C4-2B (cell line): ENCODE measurements around the gene CHN2.

Experiments
- H3K27ac ChIP-seq: fragments of 450-650 bp; 2 replicates; pipeline ENCODE4 v1.5.1; 2017
- CTCF ChIP-seq: fragments of 450-650 bp; conservative IDR thresholded peaks from 2 replicates; pipeline ENCODE4 v1.5.1; 2017; ENCODE audit warnings: mild to moderate bottlenecking
- ZFX ChIP-seq: fragments of 450-650 bp; IDR thresholded peaks from 2 replicates; pipeline ENCODE4 v1.6.1; 2017

Gene CHN2

DNA sequence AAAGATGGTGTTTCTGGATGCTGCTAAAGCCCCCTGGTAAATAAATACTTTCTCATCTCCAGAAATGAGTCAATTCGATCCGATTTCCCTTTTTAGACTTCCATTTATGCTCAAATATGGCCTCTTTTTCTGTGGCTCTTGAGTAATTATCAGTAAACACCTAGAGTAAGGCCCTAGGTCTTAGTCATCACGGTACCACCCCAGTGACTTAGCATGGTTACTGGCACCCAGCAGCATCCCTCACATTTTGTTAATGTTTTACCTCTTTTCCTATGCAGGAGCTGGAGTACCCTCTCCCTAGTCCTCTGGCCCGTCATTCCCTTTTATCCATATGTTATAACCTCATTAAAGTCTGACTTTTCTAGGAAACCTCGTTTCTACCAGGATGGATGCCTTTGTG is 19.5 kb downstream of the CHN2 start:
- TF ChIP-seq ZFX = no peak
- no peak for TF ChIP-seq CTCF
- no peak overlapping the region for H3K27ac ChIP-seq

GRCh38 chr7:29214816-29215215 is 20.2 kb downstream of the CHN2 start:
- no peak for TF ChIP-seq CTCF
- no peak overlapping the region for H3K27ac ChIP-seq

- no peak overlapping the region for H3K27ac ChIP-seq
- TF ChIP-seq ZFX (no peak), CTCF (no peak)
These were observed 21.6 kb downstream of the CHN2 start for GRCh38 chr7:29216128-29216527.

- TF ChIP-seq ZFX = no peak
- no peak for TF ChIP-seq CTCF
- H3K27ac ChIP-seq = no peak overlapping the region
These were observed 22.5 kb downstream of the CHN2 start for GRCh38 chr7:29217113-29217512.

- no peak for TF ChIP-seq ZFX
- TF ChIP-seq CTCF = no peak
- no peak overlapping the region for H3K27ac ChIP-seq
These were observed 30.2 kb downstream of the CHN2 start for GRCh38 chr7:29224726-29225125.

DNA sequence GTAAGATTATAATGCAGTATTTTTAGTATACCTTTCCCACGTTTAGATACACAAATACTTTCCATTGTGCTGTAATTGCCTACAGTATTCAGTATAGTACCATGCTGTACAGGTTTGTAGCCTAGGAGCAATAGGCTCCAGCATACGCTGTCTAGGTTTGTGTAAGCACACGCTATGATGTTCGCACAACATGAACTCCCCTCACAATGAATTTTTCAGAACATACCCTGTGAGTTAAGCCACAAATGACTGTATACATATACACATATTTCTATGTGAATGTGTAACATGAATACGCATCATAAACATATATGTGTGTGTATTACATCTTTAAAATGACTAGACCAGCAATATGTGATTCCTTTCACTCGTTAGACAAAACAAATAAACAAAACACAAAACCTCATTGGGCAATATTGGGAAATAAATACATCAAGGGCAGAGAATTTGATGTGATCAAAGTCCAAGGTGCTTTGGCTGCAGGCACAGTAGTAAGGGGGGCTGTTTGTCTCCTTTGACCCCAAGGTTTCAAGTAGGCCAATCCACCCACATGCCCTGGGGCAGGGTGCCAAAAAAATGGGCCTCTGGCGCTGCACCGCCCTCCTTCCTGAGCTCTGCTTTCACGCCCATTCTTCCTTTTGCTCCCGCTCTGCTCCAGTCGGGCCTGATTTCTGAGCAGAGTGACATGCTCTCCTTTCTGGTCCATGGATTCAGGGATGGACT is 33.9 kb downstream of the CHN2 start:
- no peak for TF ChIP-seq CTCF
- H3K27ac ChIP-seq = no peak overlapping the region

GRCh38 chr7:29229066-29229465 is 34.5 kb downstream of the CHN2 start:
- TF ChIP-seq CTCF = no peak
- no peak for TF ChIP-seq ZFX

More at GRCh38 chr7:29229066-29229465, 34.5 kb downstream of the CHN2 start:
- no peak overlapping the region for H3K27ac ChIP-seq
